Renal cortex interstitium (tissue), 11 donors: Measurements from ENCODE around the gene GPR156. TPM values are rescaled to one million over a fixed set of nuclear protein-coding genes. Genes with fewer than 3 reads are reported as not detected.
A peak's percentile ranks its signal among the peaks of the same experiment; 100 is the strongest.
"Not testable (repeated sequence)": the region's sequence is repeated elsewhere in the genome, so short reads cannot be mapped to it uniquely, and the experiment has no call there.

ENCODE experiments used
- DNase-seq, 11 donors: peaks; one replicate each; pipeline ENCODE4 v3.0.0-alpha.2; 2013; ENCODE audit warnings: low read depth in 9 of 11, low spot score in 4 of 11; ENCODE audit errors: extremely low read depth in 1 of 11
- polyA plus RNA-seq, 3 donors: library from polyadenylated mRNA; unstranded; fragments of 120-200 nt; gene quantifications; one replicate each; pipeline ENCODE4 v1.2.1, GENCODE V29; 2013; ENCODE audit not compliant: insufficient read length in 3 of 3

GPR156 gene
- polyA plus RNA-seq, 3 donors, result 2.5 to 3.0 (median 2.7) TPM

GRCh38 chr3:120280566-120280965, 4.5 kb downstream of the GPR156 start:
- no peak for DNase-seq

GRCh38 chr3:120280026-120280425, 5.0 kb downstream of the GPR156 start:
- DNase-seq, result no peak

- no peak for DNase-seq
These were observed 8.3 kb downstream of the GPR156 start for GRCh38 chr3:120276767-120277166.

GRCh38 chr3:120275618-120276017, 9.4 kb downstream of the GPR156 start:
- no peak for DNase-seq

- DNase-seq, result no peak
These were observed 10.3 kb downstream of the GPR156 start for GRCh38 chr3:120274739-120275167.

GRCh38 chr3:120272286-120272685, 12.7 kb downstream of the GPR156 start:
- DNase-seq, result no peak

GRCh38 chr3:120265989-120266388, 19.0 kb downstream of the GPR156 start:
- no peak for DNase-seq

- DNase-seq, result no peak
These were observed 20.1 kb downstream of the GPR156 start for GRCh38 chr3:120264963-120265362.

- no peak for DNase-seq
These were observed 21.2 kb downstream of the GPR156 start for GRCh38 chr3:120263792-120264191.

GRCh38 chr3:120258009-120258408, 27.0 kb downstream of the GPR156 start:
- no peak for DNase-seq

- DNase-seq, result no peak
These were observed 39.6 kb downstream of the GPR156 start for GRCh38 chr3:120245386-120245785.

GRCh38 chr3:120244834-120245225, 40.2 kb downstream of the GPR156 start:
- peak in 7 of 11 donors; percentile 3 to 15 (median 9) for DNase-seq

GRCh38 chr3:120239644-120240043, 45.4 kb downstream of the GPR156 start:
- DNase-seq, result no peak

GRCh38 chr3:120227710-120228347, 57.2 kb downstream of the GPR156 start:
- DNase-seq, result no peak

GRCh38 chr3:120224237-120224636, 60.8 kb downstream of the GPR156 start:
- DNase-seq, result no peak

- no peak for DNase-seq
These were observed 66.0 kb downstream of the GPR156 start for GRCh38 chr3:120218981-120219380.

GRCh38 chr3:120216633-120217032, 68.4 kb downstream of the GPR156 start:
- DNase-seq, result not testable (repeated sequence)

GRCh38 chr3:120214176-120214575, 70.8 kb downstream of the GPR156 start:
- DNase-seq, result no peak

GRCh38 chr3:120212505-120212904, 72.5 kb downstream of the GPR156 start:
- DNase-seq, result no peak

GRCh38 chr3:120209425-120209824, 75.6 kb downstream of the GPR156 start:
- no peak for DNase-seq

GRCh38 chr3:120204338-120204737, 80.7 kb downstream of the GPR156 start:
- no peak for DNase-seq
